Stimulated activated CD8-positive, alpha-beta memory T cell treated with anti-CD3 and anti-CD28 coated beads, Interleukin-2, amount 100 ng/mL, for 48 hours (primary cell): ENCODE data around the gene EHBP1.
"Not testable (repeated sequence)": the region's sequence is repeated elsewhere in the genome, so short reads cannot be mapped to it uniquely, and the experiment has no call there.

ENCODE experiments used
- DNase-seq, 2 donors: peaks; one replicate each; pipeline ENCODE4 v3.0.0-alpha.2; 2020; ENCODE audit warnings: low read depth in 2 of 2

The EHBP1 gene

GRCh38 chr2:63015389-63015788, 309.9 kb downstream of the EHBP1 start:
- no peak for DNase-seq

- DNase-seq, result no peak
These were observed 312.9 kb downstream of the EHBP1 start for GRCh38 chr2:63018439-63018838.

- DNase-seq, result not testable (repeated sequence)
These were observed 314.2 kb downstream of the EHBP1 start for GRCh38 chr2:63019686-63020085.

GRCh38 chr2:63023444-63023843, 317.9 kb downstream of the EHBP1 start:
- DNase-seq, result no peak

- DNase-seq, result no peak
These were observed 321.7 kb downstream of the EHBP1 start for GRCh38 chr2:63027220-63027619.

- no peak for DNase-seq
These were observed 323.5 kb downstream of the EHBP1 start for GRCh38 chr2:63029058-63029457.

- DNase-seq, result no peak
These were observed 329.0 kb downstream of the EHBP1 start for GRCh38 chr2:63034526-63034925.

GRCh38 chr2:63035169-63035568, 329.7 kb downstream of the EHBP1 start:
- no peak for DNase-seq

GRCh38 chr2:63035660-63036059, 330.1 kb downstream of the EHBP1 start:
- DNase-seq, result no peak

- no peak for DNase-seq
These were observed 332.5 kb downstream of the EHBP1 start for GRCh38 chr2:63038034-63038433.

- DNase-seq, result no peak
These were observed 335.1 kb downstream of the EHBP1 start for GRCh38 chr2:63040586-63040985.

- no peak for DNase-seq
These were observed 336.1 kb downstream of the EHBP1 start for GRCh38 chr2:63041592-63041991.

GRCh38 chr2:63044362-63045327, 339.1 kb downstream of the EHBP1 start:
- DNase-seq, result no peak

- DNase-seq, result no peak
These were observed 341.0 kb downstream of the EHBP1 start for GRCh38 chr2:63046552-63046951.

GRCh38 chr2:63046961-63047320, 341.4 kb downstream of the EHBP1 start:
- DNase-seq, result no peak

GRCh38 chr2:63047321-63048279, 342.1 kb downstream of the EHBP1 start:
- DNase-seq, result no peak

GRCh38 chr2:63048367-63049171, 343.1 kb downstream of the EHBP1 start:
- DNase-seq, result no peak

GRCh38 chr2:63049211-63049969, 343.9 kb downstream of the EHBP1 start:
- no peak for DNase-seq

GRCh38 chr2:63049970-63050333, 344.4 kb downstream of the EHBP1 start:
- no peak for DNase-seq

GRCh38 chr2:63050334-63051041, 345.0 kb downstream of the EHBP1 start, which contains the start of gene OTX1:
TSS of gene OTX1 (plus strand) at chr2:63050830. CDS start at chr2:63052991, 2,161 bp downstream.
- DNase-seq, result peak; percentile 56 to 62
